Measurements from ENCODE around the gene GBP5. TPM values are rescaled to one million over a fixed set of nuclear protein-coding genes. Genes with fewer than 3 reads are reported as not detected.
"Not testable (repeated sequence)": the region's sequence is repeated elsewhere in the genome, so short reads cannot be mapped to it uniquely, and the experiment has no call there.

Gene GBP5
- polyA plus RNA-seq, 3 donors: 9.8 to 36.4 (median 16.9) TPM

DNA sequence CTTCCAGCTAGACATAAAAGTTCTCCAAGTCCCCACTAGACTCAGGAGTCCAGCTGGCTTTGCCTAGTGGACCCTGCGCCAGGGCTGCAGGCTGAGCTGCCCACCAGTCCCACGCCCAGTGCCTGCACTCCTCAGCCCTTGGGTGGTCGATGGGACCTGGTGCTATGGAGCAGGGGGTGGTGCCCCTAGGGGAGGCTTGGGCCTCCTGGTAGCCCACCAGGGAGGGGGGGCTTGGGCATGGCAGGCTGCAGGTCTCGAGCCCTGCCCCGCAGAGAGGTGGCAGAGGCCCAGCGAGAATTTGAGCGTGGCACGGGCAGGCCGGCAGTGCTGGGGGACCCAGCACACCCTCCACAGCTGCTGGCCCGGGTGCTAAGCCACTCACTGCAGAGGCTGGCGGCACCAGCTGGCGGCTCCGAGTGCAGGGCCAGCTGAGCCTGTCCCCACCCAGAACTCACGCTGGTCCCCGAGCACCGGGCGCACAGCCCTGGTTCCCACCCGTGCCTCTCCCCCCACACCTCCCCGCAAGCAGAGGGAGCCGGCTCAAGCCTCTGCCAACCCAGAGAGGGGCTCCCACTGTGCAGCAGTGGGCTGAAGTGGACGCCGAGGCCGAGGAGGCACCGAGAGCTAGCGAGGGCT lies 30.2 kb upstream of the GBP5 start:
- peaks cover 3% of the 10 kb centered on the region for H3K4me1 Mint-ChIP-seq

DNA sequence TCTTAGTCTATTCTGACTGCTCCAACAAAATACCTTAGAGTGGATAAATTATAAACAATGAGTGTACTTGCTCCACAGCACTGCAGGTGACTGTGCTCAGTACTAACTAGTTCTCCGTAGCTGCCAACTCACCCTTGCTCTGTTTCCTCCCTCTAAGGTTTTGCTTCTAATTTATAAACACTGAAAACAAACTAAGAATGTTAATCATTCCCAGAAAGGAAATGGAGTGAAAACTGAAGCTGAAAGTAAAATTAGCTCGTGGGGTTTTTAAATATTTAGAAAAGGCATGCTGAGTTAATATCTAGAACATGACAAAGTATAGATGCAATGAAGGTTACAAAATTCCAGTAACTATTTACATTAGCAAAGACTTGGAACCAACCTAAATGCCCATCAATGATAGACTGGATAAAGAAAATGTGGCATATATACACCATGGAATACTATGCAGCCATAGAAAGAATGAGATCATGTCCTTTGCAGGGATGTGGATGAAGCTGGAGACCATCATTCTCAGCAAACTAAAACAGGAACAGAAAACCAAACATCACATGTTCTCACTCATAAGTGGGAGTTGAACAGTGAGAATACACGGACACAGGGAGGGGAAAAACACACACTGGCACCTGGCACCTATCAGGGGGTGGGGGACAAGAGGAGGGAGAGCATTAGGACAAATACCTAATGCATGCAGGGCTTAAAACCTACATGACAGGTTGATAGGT lies 27.2 kb upstream of the GBP5 start:
- not testable (repeated sequence) for H2AFZ ChIP-seq (ENCODE audit: insufficient read depth, low read depth, low read length, poor library complexity, severe bottlenecking); H3K36me3 ChIP-seq (replicated peaks in 1 of 2; ENCODE audit: control insufficient read depth in 1 of 2, insufficient read depth in 2 of 2, low read length in 2 of 2); H3K4me1 ChIP-seq (ENCODE audit: control insufficient read depth in 1 of 2, insufficient read depth in 2 of 2, low read length in 2 of 2); H3K4me2 ChIP-seq (replicated peaks; ENCODE audit: extremely low read depth, low read length, poor library complexity, severe bottlenecking); H3K27me3 Mint-ChIP-seq (ENCODE audit: low read depth in 3 of 3); H3K27me3 ChIP-seq (ENCODE audit: control insufficient read depth in 2 of 2, insufficient read depth in 2 of 2, low read length in 2 of 2); H4K20me1 ChIP-seq (ENCODE audit: insufficient read depth, low read length); H3K27ac Mint-ChIP-seq; H3K27ac ChIP-seq (ENCODE audit: low read depth in 1 of 2, low read length in 2 of 2); H3K4me1 Mint-ChIP-seq; H3K4me3 ChIP-seq (replicated peaks in 1 of 3; ENCODE audit: low read depth in 2 of 3, low read length in 3 of 3); H3K79me2 ChIP-seq (ENCODE audit: insufficient read depth, low read length); H3K9me3 ChIP-seq (replicated peaks in 1 of 2; ENCODE audit: control insufficient read depth in 1 of 2, insufficient read depth in 1 of 2, low read length in 2 of 2); H3K36me3 Mint-ChIP-seq; H3K9me3 Mint-ChIP-seq; H3K4me3 Mint-ChIP-seq; DNase-seq; H3K9ac ChIP-seq (ENCODE audit: insufficient read depth, low read length, poor library complexity, severe bottlenecking)
- intact Hi-C loops (cut with micrococcal nuclease): loop anchor here in 1 of 2 donors (10.0 kb wide), 1 partner anchor 45 kb away; no protein-coding TSS in a partner anchor
- 40% methylated on average over 1 of the region's 3 CpGs for WGBS (ENCODE audit: insufficient coverage)

More for the DNA sequence above, 30.2 kb upstream of the GBP5 start:
- H3K9me3 Mint-ChIP-seq: peaks cover 0 to 5% (median 2%) of the 10 kb centered on the region in 7 donors
- no peak overlapping the region for H3K27ac Mint-ChIP-seq
- H3K9me3 ChIP-seq (replicated peaks in 1 of 2; ENCODE audit: control insufficient read depth in 1 of 2, insufficient read depth in 1 of 2, low read length in 2 of 2): peaks cover 0 to 6% of the 10 kb centered on the region in 2 donors
- intact Hi-C loops (cut with micrococcal nuclease): no loop called here
- H3K4me3 Mint-ChIP-seq: no peak overlapping the region
- no peak overlapping the region for H3K4me3 ChIP-seq (replicated peaks in 1 of 3; ENCODE audit: low read depth in 2 of 3, low read length in 3 of 3)
- H3K79me2 ChIP-seq (ENCODE audit: insufficient read depth, low read length): no peaks in the 10 kb centered on the region
- no peak for DNase-seq
- no peaks in the 10 kb centered on the region for H3K36me3 ChIP-seq (replicated peaks in 1 of 2; ENCODE audit: control insufficient read depth in 1 of 2, insufficient read depth in 2 of 2, low read length in 2 of 2)
- TF ChIP-seq, protein P1, sequence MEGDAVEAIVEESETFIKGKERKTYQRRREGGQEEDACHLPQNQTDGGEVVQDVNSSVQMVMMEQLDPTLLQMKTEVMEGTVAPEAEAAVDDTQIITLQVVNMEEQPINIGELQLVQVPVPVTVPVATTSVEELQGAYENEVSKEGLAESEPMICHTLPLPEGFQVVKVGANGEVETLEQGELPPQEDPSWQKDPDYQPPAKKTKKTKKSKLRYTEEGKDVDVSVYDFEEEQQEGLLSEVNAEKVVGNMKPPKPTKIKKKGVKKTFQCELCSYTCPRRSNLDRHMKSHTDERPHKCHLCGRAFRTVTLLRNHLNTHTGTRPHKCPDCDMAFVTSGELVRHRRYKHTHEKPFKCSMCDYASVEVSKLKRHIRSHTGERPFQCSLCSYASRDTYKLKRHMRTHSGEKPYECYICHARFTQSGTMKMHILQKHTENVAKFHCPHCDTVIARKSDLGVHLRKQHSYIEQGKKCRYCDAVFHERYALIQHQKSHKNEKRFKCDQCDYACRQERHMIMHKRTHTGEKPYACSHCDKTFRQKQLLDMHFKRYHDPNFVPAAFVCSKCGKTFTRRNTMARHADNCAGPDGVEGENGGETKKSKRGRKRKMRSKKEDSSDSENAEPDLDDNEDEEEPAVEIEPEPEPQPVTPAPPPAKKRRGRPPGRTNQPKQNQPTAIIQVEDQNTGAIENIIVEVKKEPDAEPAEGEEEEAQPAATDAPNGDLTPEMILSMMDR (IDR thresholded peaks at IDR 0.05): no peak
- WGBS (ENCODE audit: insufficient coverage): 94% methylated on average over 14 of the region's 25 CpGs
- no peak overlapping the region for H3K27ac ChIP-seq (ENCODE audit: low read depth in 1 of 2, low read length in 2 of 2)
- no peaks in the 10 kb centered on the region for H3K36me3 Mint-ChIP-seq
- no peaks in the 10 kb centered on the region for H3K27me3 ChIP-seq (ENCODE audit: control insufficient read depth in 2 of 2, insufficient read depth in 2 of 2, low read length in 2 of 2)
- H3K27me3 Mint-ChIP-seq (ENCODE audit: low read depth in 3 of 3): no peaks in the 10 kb centered on the region
- no peaks in the 10 kb centered on the region for H4K20me1 ChIP-seq (ENCODE audit: insufficient read depth, low read length)
- no peak overlapping the region for H3K4me2 ChIP-seq (replicated peaks; ENCODE audit: extremely low read depth, low read length, poor library complexity, severe bottlenecking)
- no peaks in the 10 kb centered on the region for H3K4me1 ChIP-seq (ENCODE audit: control insufficient read depth in 1 of 2, insufficient read depth in 2 of 2, low read length in 2 of 2)
- no peak overlapping the region for H2AFZ ChIP-seq (ENCODE audit: insufficient read depth, low read depth, low read length, poor library complexity, severe bottlenecking)
- H3K9ac ChIP-seq (ENCODE audit: insufficient read depth, low read length, poor library complexity, severe bottlenecking): no peak overlapping the region

Data from CD14-positive monocyte (primary cell).